IMR-90 (cell line): ENCODE data around the gene ANO2. TPM values are rescaled to one million over a fixed set of nuclear protein-coding genes. Genes with fewer than 3 reads are reported as not detected.
A peak's percentile ranks its signal among the peaks of the same experiment; 100 is the strongest.

ENCODE experiments used
- ATAC-seq: fragments of 200-7000 bp; cut with Tn5 transposase; 2 replicates; pipeline ENCODE4 v1.9.1; 2020; ENCODE audit warnings: low read depth, mild to moderate bottlenecking, moderate library complexity
- BruUV-seq: library from RNA; stranded (reverse); fragments of 400-500 nt; replicated peaks from 2 replicates; lab custom pipeline; 2021; lab: Mats Ljungman, UMichigan
- CTCF ChIA-PET: fragments of 300-600 bp; formaldehyde crosslinking; extraction: SDS; loops from one replicate; lab custom pipeline; 2021; ENCODE audit warnings: antibody characterized with exemption; lab: Yijun Ruan, JAX
- POLR2A ChIA-PET: fragments of 300-600 bp; sonication (Branson Sonifier 250); formaldehyde crosslinking; loops from one replicate; lab custom pipeline; 2022; ENCODE audit warnings: antibody characterized with exemption; ENCODE audit not compliant: unreplicated experiment; lab: Charles Lee
- DNase-seq: peaks from one replicate; pipeline ENCODE4 v3.0.0; 2013
- H2AFZ ChIP-seq: replicated peaks from 2 replicates; pipeline ENCODE3; 2013; ENCODE audit warnings: low read length, mild to moderate bottlenecking; ENCODE audit not compliant: poor library complexity
- H2AK5ac ChIP-seq: 2 replicates; pipeline ENCODE4 v1.6.1; 2013; ENCODE audit warnings: low read depth, low read length, inconsistent platforms
- H2AK9ac ChIP-seq: replicated peaks from 2 replicates; pipeline ENCODE3; 2013; ENCODE audit warnings: mild to moderate bottlenecking, low read depth, low read length, moderate library complexity; ENCODE audit not compliant: poor library complexity
- H2BK120ac ChIP-seq: 2 replicates; pipeline ENCODE4 v1.6.1; 2013; ENCODE audit warnings: low read depth, low read length, inconsistent platforms
- H2BK15ac ChIP-seq: 3 replicates; pipeline ENCODE4 v1.6.1; 2013; ENCODE audit warnings: low read depth, low read length, inconsistent platforms
- H2BK20ac ChIP-seq: 2 replicates; pipeline ENCODE4 v1.6.1; 2013; ENCODE audit warnings: low read depth, mild to moderate bottlenecking, inconsistent platforms, low read length, moderate library complexity
- H2BK5ac ChIP-seq: 2 replicates; pipeline ENCODE4 v1.6.1; 2013; ENCODE audit warnings: mild to moderate bottlenecking, low read depth, low read length, inconsistent platforms; ENCODE audit not compliant: poor library complexity, severe bottlenecking
- H3K14ac ChIP-seq: replicated peaks from 2 replicates; pipeline ENCODE4 v1.6.1; 2013; ENCODE audit warnings: low read depth, low read length, inconsistent platforms
- H3K18ac ChIP-seq: 2 replicates; pipeline ENCODE4 v1.6.1; 2013; ENCODE audit warnings: low read depth, low read length, control low read depth
- H3K23ac ChIP-seq: 2 replicates; pipeline ENCODE4 v1.6.1; 2013; ENCODE audit warnings: low read depth, low read length, inconsistent platforms
- H3K27ac ChIP-seq: 2 replicates; pipeline ENCODE4 v1.5.1; 2013; ENCODE audit warnings: mild to moderate bottlenecking, control low read depth, low read length; ENCODE audit not compliant: insufficient read depth
- H3K27me3 ChIP-seq: 2 replicates; pipeline ENCODE4 v1.6.1; 2013; ENCODE audit warnings: low read length; ENCODE audit not compliant: control insufficient read depth, insufficient read depth
- H3K36me3 ChIP-seq: 2 replicates; pipeline ENCODE4 v1.6.1; 2013; ENCODE audit warnings: low read length, mixed read lengths; ENCODE audit not compliant: control insufficient read depth, insufficient read depth
- H3K4ac ChIP-seq: 2 replicates; pipeline ENCODE4 v1.6.1; 2013; ENCODE audit warnings: low read depth, low read length, inconsistent platforms
- H3K4me1 ChIP-seq: 2 replicates; pipeline ENCODE4 v1.6.1; 2013; ENCODE audit warnings: low read length, mixed read lengths; ENCODE audit not compliant: control insufficient read depth, insufficient read depth
- H3K4me2 ChIP-seq: 2 replicates; pipeline ENCODE4 v1.6.1; 2013; ENCODE audit warnings: low read depth, mild to moderate bottlenecking, control low read depth, low read length, moderate library complexity
- H3K4me3 ChIP-seq: 2 replicates; pipeline ENCODE4 v1.5.1; 2013; ENCODE audit warnings: low read depth, mild to moderate bottlenecking, control low read depth, low read length, moderate library complexity; ENCODE audit not compliant: insufficient read depth
- H3K56ac ChIP-seq: 2 replicates; pipeline ENCODE4 v1.6.1; 2013; ENCODE audit warnings: low read length, inconsistent platforms; ENCODE audit not compliant: insufficient read depth; ENCODE audit errors: extremely low read depth
- H3K79me1 ChIP-seq, 2 experiments: 2 replicates each; pipeline ENCODE4 v1.6.1; 2013; ENCODE audit warnings: low read length in 2 of 2, inconsistent platforms in 1 of 2, low read depth in 1 of 2
- H3K9ac ChIP-seq: 2 replicates; pipeline ENCODE4 v1.6.1; 2013; ENCODE audit warnings: low read depth, low read length, control low read depth
- H3K9me1 ChIP-seq: 2 replicates; pipeline ENCODE4 v1.6.1; 2013; ENCODE audit warnings: low read length, inconsistent platforms; ENCODE audit not compliant: insufficient read depth
- H3K9me3 ChIP-seq: 2 replicates; pipeline ENCODE4 v1.6.1; 2013; ENCODE audit warnings: low read length; ENCODE audit not compliant: control insufficient read depth, insufficient read depth
- H4K20me1 ChIP-seq: 2 replicates; pipeline ENCODE4 v1.6.1; 2013; ENCODE audit warnings: low read length, inconsistent platforms; ENCODE audit not compliant: insufficient read depth
- H4K5ac ChIP-seq: 2 replicates; pipeline ENCODE4 v1.6.1; 2013; ENCODE audit warnings: mild to moderate bottlenecking, low read depth, low read length, control low read depth
- H4K8ac ChIP-seq, 2 experiments: 2 replicates each; pipeline ENCODE4 v1.6.1; 2013; ENCODE audit warnings: low read depth in 2 of 2, low read length in 2 of 2, control low read depth in 1 of 2, inconsistent platforms in 1 of 2
- H4K91ac ChIP-seq: 2 replicates; pipeline ENCODE4 v1.6.1; 2013; ENCODE audit warnings: low read depth, low read length, inconsistent platforms; ENCODE audit not compliant: insufficient read depth
- BHLHE40 ChIP-seq: fragments of 150-350 bp; IDR thresholded peaks from 2 replicates; pipeline ENCODE4 v1.6.1; 2016; ENCODE audit warnings: mild to moderate bottlenecking, low read depth, low read length
- CEBPB ChIP-seq: IDR thresholded peaks from 2 replicates; pipeline ENCODE4 v1.6.1; 2012; ENCODE audit warnings: low read depth, low read length, improper control_type of control experiment
- CHD1 ChIP-seq: IDR thresholded peaks from 2 replicates; pipeline ENCODE4 v1.6.1; 2012; ENCODE audit warnings: low read depth, low read length, improper control_type of control experiment
- CTCF ChIP-seq: conservative IDR thresholded peaks from 2 replicates; pipeline ENCODE4 v1.5.1; 2012; ENCODE audit warnings: mild to moderate bottlenecking, low read depth, low read length, improper control_type of control experiment
- ELK1 ChIP-seq: fragments of 150-350 bp; IDR thresholded peaks from 2 replicates; pipeline ENCODE4 v1.6.1; 2016; ENCODE audit warnings: low read depth, mild to moderate bottlenecking, low read length, moderate library complexity, borderline replicate concordance
- FOS ChIP-seq: fragments of 150-350 bp; IDR thresholded peaks from 2 replicates; pipeline ENCODE4 v1.6.1; 2016; ENCODE audit warnings: low read depth, low read length
- MAFK ChIP-seq: IDR thresholded peaks from 2 replicates; pipeline ENCODE4 v1.6.1; 2012; ENCODE audit warnings: low read depth, low read length, improper control_type of control experiment
- MAZ ChIP-seq: IDR thresholded peaks from 2 replicates; pipeline ENCODE4 v1.6.1; 2012; ENCODE audit warnings: low read depth, mild to moderate bottlenecking, low read length, improper control_type of control experiment, moderate library complexity, borderline replicate concordance
- MXI1 ChIP-seq: IDR thresholded peaks from 2 replicates; pipeline ENCODE4 v1.6.1; 2012; ENCODE audit warnings: low read depth, mild to moderate bottlenecking, low read length, moderate library complexity, borderline replicate concordance
- NFE2L2 ChIP-seq: fragments of 150-350 bp; IDR thresholded peaks from 2 replicates; pipeline ENCODE4 v1.6.1; 2016; ENCODE audit warnings: low read depth, mild to moderate bottlenecking, low read length
- POLR2A ChIP-seq: IDR thresholded peaks from 2 replicates; pipeline ENCODE4 v1.6.1; 2012; ENCODE audit warnings: mild to moderate bottlenecking, low read depth, low read length
- RAD21 ChIP-seq: IDR thresholded peaks from 2 replicates; pipeline ENCODE4 v1.6.1; 2012; ENCODE audit warnings: low read length, improper control_type of control experiment
- RCOR1 ChIP-seq: IDR thresholded peaks from 2 replicates; pipeline ENCODE4 v1.6.1; 2012; ENCODE audit warnings: mild to moderate bottlenecking, low read length, improper control_type of control experiment; ENCODE audit not compliant: insufficient replicate concordance
- RFX5 ChIP-seq: IDR thresholded peaks from 2 replicates; pipeline ENCODE4 v1.8.0; 2012; ENCODE audit warnings: low read depth, mild to moderate bottlenecking, low read length, moderate library complexity
- SMC3 ChIP-seq: fragments of 150-350 bp; IDR thresholded peaks from 2 replicates; pipeline ENCODE4 v1.6.1; 2016; ENCODE audit warnings: low read depth, mild to moderate bottlenecking, antibody characterized with exemption, low read length, moderate library complexity
- USF2 ChIP-seq: fragments of 150-350 bp; IDR thresholded peaks from 2 replicates; pipeline ENCODE4 v1.6.1; 2017; ENCODE audit warnings: mild to moderate bottlenecking, antibody characterized with exemption, low read length, low read depth
- WGBS, 2 experiments: methylation state at CpG; one replicate each; pipeline versions ENCODE4 v1.1.5 to v1.1.7; 2013; ENCODE audit warnings: missing lambda C conversion rate in 2 of 2; ENCODE audit not compliant: insufficient read length in 1 of 2; ENCODE audit errors: extremely low coverage in 2 of 2; 5-methylcytosine and 5-hydroxymethylcytosine counted together
- dilution Hi-C: fragments of 300-500 bp; cut with HindIII; formaldehyde crosslinking; loops from one replicate; pipeline ENCODE4 v1.14.3; 2018; ENCODE audit warnings: low sequenced_read_pairs; ENCODE audit not compliant: unreplicated experiment
- in situ Hi-C: fragments of 300-500 bp; cut with MboI; formaldehyde crosslinking; loops from 3 replicates; pipeline ENCODE4 v1.14.3; 2019; ENCODE audit warnings: low sequenced_read_pairs, inconsistent platforms, mixed read lengths
- intact Hi-C: fragments of 100-400 bp; cut with micrococcal nuclease; formaldehyde crosslinking; loops from 2 replicates; pipeline ENCODE4 v1.10.0; 2022
- polyA plus RNA-seq, 3 experiments: library from polyadenylated mRNA; depleted of rRNA; stranded (reverse); fragments of >200 nt; gene quantifications; 2 replicates each; pipeline ENCODE4 v1.2.3, GENCODE V29; 2012; ENCODE audit warnings: low replicate concordance in 1 of 3
- total RNA-seq: library from RNA; depleted of rRNA; stranded (reverse); fragments of >200 nt; gene quantifications from 2 replicates; pipeline ENCODE4 v1.2.3, GENCODE V29; 2012

Gene ANO2
- total and polyA plus RNA-seq, 2 of the 4 experiments (the other 2 are of a cell fraction) = 0.22 TPM; not detected in 1

- Histone ChIP-seq H2AK9ac (no peak overlapping the region), H3K4me1 (peaks cover 5% of the 10 kb centered on the region), H3K9me3 (no peaks in the 10 kb centered on the region), H2BK20ac (no peak overlapping the region), H3K23ac (no peak overlapping the region), H4K91ac (no peak overlapping the region), H2BK120ac (no peak overlapping the region), H3K56ac (no peak overlapping the region), H3K4ac (no peak overlapping the region), H3K9ac (no peak overlapping the region), H3K27me3 (peaks cover 22% of the 10 kb centered on the region), H3K14ac (no peak overlapping the region), H3K9me1 (no peaks in the 10 kb centered on the region), H3K27ac (no peak overlapping the region), H3K36me3 (no peaks in the 10 kb centered on the region), H3K4me3 (no peak overlapping the region), H2BK15ac (no peak overlapping the region), H3K4me2 (no peak overlapping the region), H3K18ac (no peak overlapping the region), H2AK5ac (no peak overlapping the region), H4K8ac (no peak overlapping the region), H3K79me1 (no peaks in the 10 kb centered on the region), H2BK5ac (no peak overlapping the region), H4K20me1 (no peaks in the 10 kb centered on the region), H4K5ac (no peak overlapping the region), H2AFZ (peak overlapping the region; percentile 61)
- no peak for TF ChIP-seq MAZ
- TF ChIP-seq RFX5 = no peak
- no peak for TF ChIP-seq CTCF
- no peak for TF ChIP-seq CHD1
- TF ChIP-seq ELK1 = no peak
- no peak for TF ChIP-seq RCOR1
- TF ChIP-seq MXI1 = no peak
- no peak for TF ChIP-seq USF2
- TF ChIP-seq NFE2L2 = no peak
- no peak for TF ChIP-seq RAD21
- no peak for TF ChIP-seq MAFK
- no peak for TF ChIP-seq FOS
- no peak for TF ChIP-seq SMC3
- TF ChIP-seq POLR2A = no peak
- TF ChIP-seq CEBPB = no peak
- TF ChIP-seq BHLHE40 = no peak
- CTCF ChIA-PET = no interaction called here
- DNase-seq (peak; percentile 15), ATAC-seq (no peak)
- BruUV-seq = no TSS peak
- dilution Hi-C loops = no loop called here
- in situ Hi-C loops = no loop called here
- intact Hi-C loops = no loop called here
- 73% methylated on average over 5 of the region's 10 CpGs; no CpG with 5 or more reads in 1 of the 2 experiments for WGBS, 2 experiments
- POLR2A ChIA-PET = no interaction called here
Measured at GRCh38 chr12:5806371-5807089, 138.5 kb downstream of the ANO2 start.
